Lower lobe of right lung (tissue), 2 donors: ENCODE results near the gene MRNIP. TPM values are rescaled to one million over a fixed set of nuclear protein-coding genes. Genes with fewer than 3 reads are reported as not detected.
A peak's percentile ranks its signal among the peaks of the same experiment; 100 is the strongest.

Source experiments
- ATAC-seq, 2 donors: fragments of 200-7000 bp; cut with Tn5 transposase; one replicate each; pipeline ENCODE4 v1.9.1; 2020 to 2022; ENCODE audit warnings: mild to moderate bottlenecking in 2 of 2, moderate library complexity in 2 of 2
- DNase-seq: peaks from one replicate; pipeline ENCODE4 v3.0.0-alpha.2; 2020
- H3K27ac ChIP-seq: fragments of 200-600 bp; one replicate; pipeline ENCODE4 v1.8.0; 2022
- H3K27me3 ChIP-seq: fragments of 200-600 bp; one replicate; pipeline ENCODE4 v1.8.0; 2022; ENCODE audit warnings: low read depth
- H3K36me3 ChIP-seq: fragments of 200-600 bp; one replicate; pipeline ENCODE4 v1.8.0; 2022; ENCODE audit warnings: mild to moderate bottlenecking
- H3K4me1 ChIP-seq: fragments of 200-600 bp; one replicate; pipeline ENCODE4 v1.8.0; 2022
- H3K4me3 ChIP-seq: fragments of 200-600 bp; one replicate; pipeline ENCODE4 v1.8.0; 2022; ENCODE audit warnings: mild to moderate bottlenecking
- H3K9me3 ChIP-seq: fragments of 200-600 bp; one replicate; pipeline ENCODE4 v1.8.0; 2022
- CTCF ChIP-seq: fragments of 200-600 bp; IDR thresholded peaks from one replicate; pipeline ENCODE4 v1.8.0; 2022; ENCODE audit warnings: antibody characterized with exemption, mild to moderate bottlenecking
- intact Hi-C: fragments of 100-400 bp; cut with DNase I; formaldehyde crosslinking; loops from one replicate; pipeline ENCODE4 v1.11.0; 2022
- total RNA-seq: library from RNA; stranded (reverse); fragmentation: NEBNext Ultra II Directional; extraction: Animal tissue kit (Norgen Biotek cat#: 25700); gene quantifications from one replicate; pipeline ENCODE4 v1.2.1, GENCODE V29; 2021
- donor health status: DM: no; HTN: yes; CAD: no; lungs with severe emphysema.

MRNIP gene
- total RNA-seq, 1 donor from 2014 or later, result 25.0 TPM

DNA sequence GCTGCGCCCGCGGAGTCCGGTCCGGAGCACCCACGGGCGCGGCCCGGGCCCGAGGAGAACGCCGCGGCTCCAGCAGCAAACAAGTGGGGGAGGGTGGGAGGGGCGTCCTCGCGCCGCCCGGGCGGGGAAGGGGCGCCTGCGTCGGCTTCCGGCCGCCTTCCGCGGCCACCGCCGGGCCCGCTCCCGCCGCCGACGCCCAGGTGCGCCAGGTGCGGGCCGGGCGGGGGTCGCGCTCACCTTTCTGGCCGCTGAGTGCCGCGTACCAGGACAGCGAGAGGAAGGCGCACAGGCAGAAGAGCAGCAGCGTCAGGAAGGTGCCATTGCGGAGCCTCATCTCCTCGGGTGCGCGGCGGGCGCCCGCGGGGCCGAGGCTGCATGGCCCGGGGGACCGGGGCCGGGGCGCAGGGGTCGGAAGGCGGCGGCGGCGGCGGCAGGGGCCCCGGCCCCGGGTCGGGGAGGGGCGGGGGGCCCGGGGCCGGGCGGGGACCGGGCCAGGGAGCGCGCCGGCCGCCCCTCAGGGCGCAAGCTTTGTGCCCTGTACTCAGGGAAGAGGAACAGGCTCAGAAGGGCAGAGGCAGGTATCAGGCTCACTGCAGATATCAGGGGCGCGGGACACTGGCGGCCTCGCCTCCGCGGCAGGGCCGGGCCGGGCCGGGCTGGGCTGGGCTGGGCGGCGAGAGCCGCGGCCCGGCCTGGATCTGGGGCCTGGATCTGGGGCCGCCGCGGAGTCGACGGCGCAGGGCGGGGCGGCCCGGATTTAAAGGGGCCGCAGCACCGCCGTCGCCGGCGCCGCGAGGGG lies 52.2 kb downstream of the MRNIP start, which contains the start of gene MGAT4B:
MGAT4B (minus strand) TSS at position 617 of the 799 bp plus-strand sequence; CDS start at position 334, 283 bp downstream.
- ATAC-seq (peak; percentile 92), DNase-seq (peak; percentile 85)
- Histone ChIP-seq H3K27ac (peak within 1 kb of the TSS; percentile 92), H3K9me3 (no peaks in the 10 kb centered on the region), H3K4me3 (peak within 1 kb of the TSS; percentile 95), H3K4me1 (peaks cover 53% of the 10 kb centered on the region), H3K27me3 (no peaks in the 10 kb centered on the region), H3K36me3 (peaks cover 3% of the 10 kb centered on the region)
- intact Hi-C loops, result no loop called here
- no peak for TF ChIP-seq CTCF

DNA sequence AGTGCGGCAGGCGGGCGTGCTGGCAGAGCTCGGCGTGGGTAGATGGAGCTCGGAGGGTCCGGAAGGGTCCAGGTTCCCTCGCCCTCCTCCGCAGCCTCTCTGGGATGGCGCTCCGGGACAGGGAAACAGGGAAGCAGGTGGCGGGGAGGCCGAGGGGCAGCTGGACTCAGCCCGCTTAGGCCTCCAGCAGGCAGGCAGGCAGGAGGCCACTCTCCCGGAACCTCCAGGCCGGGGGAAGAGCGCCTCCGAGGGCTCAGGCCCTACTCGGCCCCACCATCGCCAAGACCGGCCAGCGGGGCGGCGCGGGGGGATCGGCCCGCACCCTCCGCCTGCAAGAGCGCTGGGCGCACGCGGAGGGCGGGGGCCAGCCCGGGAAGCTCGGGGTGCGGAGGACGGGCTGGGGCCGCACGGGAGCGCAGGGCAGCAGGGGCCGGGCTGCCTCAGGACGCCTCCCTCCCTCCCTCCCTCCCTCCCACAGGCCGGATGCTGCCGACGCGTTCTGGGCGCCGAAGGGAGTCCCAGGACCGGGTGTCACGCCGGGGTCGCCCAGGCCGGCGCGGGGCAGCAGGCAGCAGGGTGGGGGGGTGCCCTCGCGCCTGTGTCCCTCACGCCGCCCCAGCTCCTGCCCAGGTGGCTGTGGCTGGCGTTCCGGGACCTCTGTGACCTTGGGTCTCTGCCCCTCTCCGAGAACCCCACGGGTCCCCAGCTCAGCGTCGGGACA lies 52.9 kb downstream of the MRNIP start:
- Histone ChIP-seq H3K36me3 (peaks cover 11% of the 10 kb centered on the region), H3K27ac (peak overlapping the region; percentile 92), H3K4me1 (peaks cover 54% of the 10 kb centered on the region), H3K27me3 (no peaks in the 10 kb centered on the region), H3K9me3 (no peaks in the 10 kb centered on the region), H3K4me3 (peak overlapping the region; percentile 95)
- TF ChIP-seq CTCF, result no peak
- DNase-seq (peak; percentile 72), ATAC-seq (peak; percentile 46 to 56)
- intact Hi-C loops, result no loop called here

DNA sequence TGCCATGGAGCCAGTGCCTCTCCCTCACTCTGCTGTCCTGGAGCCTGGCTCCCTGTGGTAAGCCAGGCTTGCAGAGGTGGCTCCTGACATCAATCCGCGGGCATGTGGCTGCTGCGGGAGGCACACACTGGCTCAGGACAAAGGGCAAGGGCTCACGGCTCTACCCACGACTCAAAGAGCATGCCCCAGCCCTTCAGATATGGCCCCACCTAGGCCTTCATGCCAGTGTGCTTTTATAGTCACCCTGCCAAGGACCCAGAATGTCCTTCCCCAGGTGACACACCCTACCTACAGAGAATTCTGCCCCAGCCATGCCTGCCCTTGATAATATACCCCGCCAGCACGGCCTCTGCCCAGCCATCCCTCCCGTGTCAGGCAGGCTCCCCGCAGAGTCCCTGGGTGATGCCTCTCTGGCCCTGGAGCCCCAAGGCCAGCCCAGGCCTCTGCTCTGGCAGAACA lies 53.5 kb downstream of the MRNIP start:
- H3K4me3 ChIP-seq, result peak overlapping the region; percentile 95
- TF ChIP-seq CTCF, result no peak
- no peaks in the 10 kb centered on the region for H3K27me3 ChIP-seq
- peaks cover 54% of the 10 kb centered on the region for H3K4me1 ChIP-seq
- peaks cover 15% of the 10 kb centered on the region for H3K36me3 ChIP-seq
- H3K9me3 ChIP-seq, result no peaks in the 10 kb centered on the region
- peak overlapping the region; percentile 92 for H3K27ac ChIP-seq
- intact Hi-C loops, result no loop called here
- ATAC-seq, result peak; percentile 3 to 6
- DNase-seq, result no peak

DNA sequence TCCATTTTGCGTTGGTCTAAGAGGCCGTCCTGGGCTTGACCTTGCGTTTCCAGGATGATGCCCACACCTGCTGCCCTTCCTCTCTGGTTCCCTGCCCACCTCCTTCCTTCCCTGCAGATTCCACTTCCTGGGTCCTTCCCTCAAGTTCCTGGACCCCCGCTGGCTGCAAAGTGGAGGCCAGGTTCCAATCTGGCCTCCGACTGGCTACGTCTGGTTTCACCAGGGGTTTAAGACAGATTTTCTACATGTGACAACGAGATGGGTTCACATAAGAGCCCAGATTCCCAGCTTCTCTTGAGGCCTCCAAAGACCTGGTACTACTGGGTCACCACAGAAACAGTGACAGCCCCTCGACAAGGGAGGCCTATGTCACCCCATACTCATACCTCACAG lies 54.1 kb downstream of the MRNIP start:
- Histone ChIP-seq H3K36me3 (peaks cover 20% of the 10 kb centered on the region), H3K4me3 (no peak overlapping the region), H3K9me3 (no peaks in the 10 kb centered on the region), H3K27ac (peak overlapping the region; percentile 92), H3K27me3 (no peaks in the 10 kb centered on the region), H3K4me1 (peaks cover 54% of the 10 kb centered on the region)
- intact Hi-C loops, result no loop called here
- ATAC-seq, result no peak
- no peak for DNase-seq
- no peak for TF ChIP-seq CTCF

- ATAC-seq (no peak), DNase-seq (peak; percentile 59)
- Histone ChIP-seq H3K27me3 (no peaks in the 10 kb centered on the region), H3K4me3 (no peak overlapping the region), H3K9me3 (no peaks in the 10 kb centered on the region), H3K27ac (peak overlapping the region; percentile 56), H3K36me3 (peaks cover 27% of the 10 kb centered on the region), H3K4me1 (peaks cover 54% of the 10 kb centered on the region)
- TF ChIP-seq CTCF, result no peak
- intact Hi-C loops, result no loop called here
Observed at GRCh38 chr5:179803651-179804554, 54.7 kb downstream of the MRNIP start.
